Spleen (tissue), 11 donors: Measurements from ENCODE around the gene GLDC. TPM values are rescaled to one million over a fixed set of nuclear protein-coding genes. Genes with fewer than 3 reads are reported as not detected.
A peak's percentile ranks its signal among the peaks of the same experiment; 100 is the strongest.

Experiments
- DNase-seq: peaks from one replicate; pipeline ENCODE4 v3.0.0-alpha.2; 2020
- H3K27ac ChIP-seq, 8 donors: fragments of 200-600 bp; sonication (generic) in 7 of 8; 1 replicate in 4 of 8; 2 replicates in 4 of 8; pipeline versions ENCODE4 v1.5.0 to v1.8.0; 2016 to 2021; ENCODE audit warnings: inconsistent platforms in 4 of 8, mild to moderate bottlenecking in 4 of 8, moderate library complexity in 1 of 8
- H3K27me3 ChIP-seq, 7 donors: fragments of 200-600 bp; sonication (generic) in 6 of 7; replicated peaks in 1 of 7; 1 replicate in 4 of 7; 2 replicates in 3 of 7; pipeline versions ENCODE4 v1.5.0 to v1.8.0; 2016 to 2021; ENCODE audit warnings: inconsistent platforms in 3 of 7, mild to moderate bottlenecking in 1 of 7
- H3K36me3 ChIP-seq, 6 donors: fragments of 200-600 bp; sonication (generic) in 5 of 6; 1 replicate in 4 of 6; 2 replicates in 2 of 6; pipeline versions ENCODE4 v1.5.0 to v1.8.0; 2016 to 2021; ENCODE audit warnings: inconsistent platforms in 2 of 6
- H3K4me1 ChIP-seq, 6 donors: fragments of 200-600 bp; sonication (generic) in 5 of 6; 1 replicate in 3 of 6; 2 replicates in 3 of 6; pipeline versions ENCODE4 v1.5.0 to v1.8.0; 2016 to 2021; ENCODE audit warnings: inconsistent platforms in 3 of 6
- H3K4me3 ChIP-seq, 8 donors: fragments of 200-600 bp; sonication (generic) in 7 of 8; 1 replicate in 4 of 8; 2 replicates in 4 of 8; pipeline versions ENCODE4 v1.5.0 to v1.8.0; 2016 to 2021; ENCODE audit warnings: inconsistent platforms in 4 of 8, mild to moderate bottlenecking in 4 of 8, moderate library complexity in 2 of 8
- H3K9me3 ChIP-seq, 8 donors: fragments of 200-600 bp; sonication (generic) in 7 of 8; 1 replicate in 4 of 8; 2 replicates in 4 of 8; pipeline versions ENCODE4 v1.5.0 to v1.8.0; 2016 to 2021; ENCODE audit warnings: inconsistent platforms in 4 of 8
- CTCF ChIP-seq, 11 experiments: fragments of 200-600 bp in 7 of 11; fragments of 450-650 bp in 4 of 11; sonication (generic) in 4 of 11; IDR thresholded peaks in 8 of 11; conservative IDR thresholded peaks in 3 of 11; 1 replicate in 7 of 11; 2 replicates in 4 of 11; pipeline versions ENCODE4 v1.4.0 to v1.8.0; 2016 to 2021; ENCODE audit warnings: antibody characterized with exemption in 11 of 11, inconsistent platforms in 4 of 11, mild to moderate bottlenecking in 1 of 11
- POLR2A ChIP-seq, 3 donors: fragments of 450-650 bp; IDR thresholded peaks; one replicate each; pipeline ENCODE4 v1.5.1; 2017; ENCODE audit warnings: antibody characterized with exemption in 3 of 3, mild to moderate bottlenecking in 1 of 3
- POLR2AphosphoS5 ChIP-seq, 3 donors: sonication (generic); formaldehyde crosslinking; IDR thresholded peaks; one replicate each; pipeline ENCODE4 v1.5.1; 2017; ENCODE audit warnings: antibody characterized with exemption in 3 of 3
- WGBS, 5 donors: extraction: QIAGEN DNeasy Blood & Tissue Kit in 3 of 5; methylation state at CpG; one replicate each; pipeline versions ENCODE4 v1.1.5 to v1.1.7; 2013 to 2018; 5-methylcytosine and 5-hydroxymethylcytosine counted together
- intact Hi-C: fragments of 100-400 bp; cut with DNase I; formaldehyde crosslinking; loops from one replicate; pipeline ENCODE4 v1.15.0; 2023; ENCODE audit warnings: low total_unique reads
- polyA plus RNA-seq, 3 donors: library from polyadenylated mRNA; stranded (reverse); fragments of 200-250 nt; gene quantifications; one replicate each; pipeline ENCODE4 v1.2.1, GENCODE V29; 2013
- total RNA-seq, 7 donors: library from RNA; depleted of rRNA in 3 of 7; stranded (reverse); fragments of >200 nt in 3 of 7; fragmentation: NEBNext Ultra II Directional in 4 of 7; extraction: Animal tissue kit (Norgen Biotek cat#: 25700) in 4 of 7; gene quantifications; one replicate each; pipeline versions ENCODE4 v1.1.0 to v1.2.1, GENCODE V29; 2016 to 2021
- donor health status: healthy with polysubstance abuse.
- donor health status: DM: no; HTN: no; CAD: no; lungs with moderate emphysema.
- donor health status: DM: no; HTN: no; CAD: no.
- donor health status: Bipolar disorder and iron deficiency.
- donor health status: healthy.
- donor health status: DM: no; HTN: no; CAD: no.
- donor health status: DM: yes; HTN: yes; CAD: no.

Gene GLDC
- total and polyA plus RNA-seq, 10 donors: 0.17 to 8.7 (median 0.64) TPM

GRCh38 chr9:6681147-6681956 lies 35.8 kb upstream of the GLDC start:
- TF ChIP-seq POLR2AphosphoS5 (IDR thresholded peaks at IDR 0.05) (peak; percentile 98), POLR2A (IDR thresholded peaks at IDR 0.05) (peak; percentile 65 to 87 (median 70)), CTCF (IDR thresholded peaks at IDR 0.05 in 8 of 11, conservative IDR thresholded peaks at IDR 0.05 in 3 of 11) (peak in 5 of 11 experiments; percentile 6 to 43 (median 32))
- intact Hi-C loops: loop anchor here (10.0 kb wide), 1 partner anchor 267 kb away; the partner anchor contains the start of gene UHRF2
- WGBS, 5 donors: 0 to 1% (median 0%) methylated on average over 36 to 72 of the region's 72 CpGs
- Histone ChIP-seq H3K27me3 (no peaks in the 10 kb centered on the region), H3K9me3 (no peaks in the 10 kb centered on the region), H3K4me3 (peak overlapping the region; percentile 57 to 79 (median 68)), H3K36me3 (no peaks in the 10 kb centered on the region), H3K27ac (peak overlapping the region; percentile 92 to 98 (median 98)), H3K4me1 (peaks cover 3 to 58% (median 39%) of the 10 kb centered on the region in 6 donors)
- DNase-seq: peak; percentile 98

- WGBS, 5 donors: 0 to 1% (median 0%) methylated on average over 13 to 26 of the region's 26 CpGs
- peak; percentile 93 for DNase-seq
- TF ChIP-seq POLR2AphosphoS5 (IDR thresholded peaks at IDR 0.05) (no peak), POLR2A (IDR thresholded peaks at IDR 0.05) (no peak), CTCF (IDR thresholded peaks at IDR 0.05 in 8 of 11, conservative IDR thresholded peaks at IDR 0.05 in 3 of 11) (no peak)
- peaks cover 0 to 53% (median 36%) of the 10 kb centered on the region in 6 donors for H3K4me1 ChIP-seq
- H3K4me3 ChIP-seq: peak overlapping the region; percentile 57 to 79 (median 68)
- H3K27ac ChIP-seq: peak overlapping the region; percentile 92 to 98 (median 98)
- H3K9me3 ChIP-seq: no peaks in the 10 kb centered on the region
- no peaks in the 10 kb centered on the region for H3K36me3 ChIP-seq
- no peaks in the 10 kb centered on the region for H3K27me3 ChIP-seq
- intact Hi-C loops: loop anchor here (10.0 kb wide), 1 partner anchor 266 kb away; the partner anchor contains the start of gene UHRF2
Measured at GRCh38 chr9:6680797-6681146, 35.2 kb upstream of the GLDC start.

GRCh38 chr9:6677803-6678202 lies 32.3 kb upstream of the GLDC start:
- Histone ChIP-seq H3K27ac (no peak overlapping the region), H3K9me3 (no peaks in the 10 kb centered on the region), H3K4me3 (no peak overlapping the region), H3K27me3 (no peaks in the 10 kb centered on the region), H3K36me3 (no peaks in the 10 kb centered on the region), H3K4me1 (peaks cover 0 to 23% (median 16%) of the 10 kb centered on the region in 6 donors)
- WGBS, 5 donors: 92 to 96% (median 94%) methylated on average over 7 of the region's 7 CpGs
- intact Hi-C loops: no loop called here
- no peak for DNase-seq
- TF ChIP-seq POLR2A (IDR thresholded peaks at IDR 0.05) (no peak), CTCF (IDR thresholded peaks at IDR 0.05 in 8 of 11, conservative IDR thresholded peaks at IDR 0.05 in 3 of 11) (no peak), POLR2AphosphoS5 (IDR thresholded peaks at IDR 0.05) (no peak)

- H3K9me3 ChIP-seq: no peaks in the 10 kb centered on the region
- no peak overlapping the region for H3K4me3 ChIP-seq
- intact Hi-C loops: no loop called here
- H3K4me1 ChIP-seq: peaks cover 0 to 13% (median 7%) of the 10 kb centered on the region in 6 donors
- 80 to 88% (median 86%) methylated on average over 6 of the region's 6 CpGs for WGBS, 5 donors
- TF ChIP-seq POLR2AphosphoS5 (IDR thresholded peaks at IDR 0.05) (no peak), CTCF (IDR thresholded peaks at IDR 0.05 in 8 of 11, conservative IDR thresholded peaks at IDR 0.05 in 3 of 11) (no peak), POLR2A (IDR thresholded peaks at IDR 0.05) (no peak)
- DNase-seq: peak; percentile 31
- no peaks in the 10 kb centered on the region for H3K27me3 ChIP-seq
- no peaks in the 10 kb centered on the region for H3K36me3 ChIP-seq
- no peak overlapping the region for H3K27ac ChIP-seq
Measured at GRCh38 chr9:6676254-6676921, 30.9 kb upstream of the GLDC start.
